Endothelial cell of umbilical vein (primary cell): Measurements from ENCODE around the gene RP2. TPM values are rescaled to one million over a fixed set of nuclear protein-coding genes. Genes with fewer than 3 reads are reported as not detected.

Experiments
- BruUV-seq: library from RNA; stranded (reverse); fragments of 400-500 nt; replicated peaks from 2 replicates; lab custom pipeline; 2021; lab: Mats Ljungman, UMichigan
- CTCF ChIA-PET: fragments of 300-600, 350-600 bp; sonication (Branson Sonifier 250); formaldehyde crosslinking; loops from one replicate; lab custom pipeline; 2021; ENCODE audit warnings: antibody characterized with exemption, inconsistent platforms; lab: Charles Lee
- POLR2A ChIA-PET: fragments of 300-600, 350-600 bp; sonication (Branson Sonifier 250); formaldehyde crosslinking; loops from one replicate; lab custom pipeline; 2021; ENCODE audit warnings: antibody characterized with exemption, inconsistent platforms; lab: Charles Lee
- DNase-seq: peaks from one replicate; pipeline ENCODE4 v3.0.0-alpha.2; 2011; ENCODE audit warnings: low read depth, low spot score
- FAIRE-seq: peaks from 2 replicates; lab custom pipeline; 2011; peaks lifted over from hg19 to GRCh38; lab: Jason Lieb, UNC
- H2AFZ ChIP-seq: 2 replicates; pipeline ENCODE4 v1.6.0; 2012; ENCODE audit warnings: low read depth, low read length, control low read depth, inconsistent platforms
- H3K27ac ChIP-seq: 2 replicates; pipeline ENCODE4 v1.5.1; 2011; ENCODE audit warnings: low read depth, mild to moderate bottlenecking, control low read depth, low read length, moderate library complexity; ENCODE audit not compliant: insufficient read depth
- H3K27me3 ChIP-seq, 2 experiments: 2 replicates each; pipeline versions ENCODE4 v1.6.0 to v1.6.1; 2011; ENCODE audit warnings: low read length in 2 of 2, mixed read lengths in 1 of 2; ENCODE audit not compliant: control insufficient read depth in 2 of 2, insufficient read depth in 2 of 2
- H3K36me3 ChIP-seq, 2 experiments: 2 replicates in 1 of 2; 3 replicates in 1 of 2; pipeline ENCODE4 v1.5.1; 2011; ENCODE audit warnings: low read length in 2 of 2, mild to moderate bottlenecking in 1 of 2, moderate library complexity in 1 of 2; ENCODE audit not compliant: control insufficient read depth in 2 of 2, insufficient read depth in 2 of 2; ENCODE audit errors: extremely low read depth in 1 of 2
- H3K4me1 ChIP-seq: 3 replicates; pipeline ENCODE4 v1.5.1; 2011; ENCODE audit warnings: mild to moderate bottlenecking, low read length; ENCODE audit not compliant: control insufficient read depth, insufficient read depth; ENCODE audit errors: extremely low read depth
- H3K4me2 ChIP-seq: 2 replicates; pipeline ENCODE4 v1.6.1; 2011; ENCODE audit warnings: low read length, control low read depth, mixed read lengths; ENCODE audit not compliant: insufficient read depth
- H3K4me3 ChIP-seq, 3 experiments: fragments of 200-600 bp in 1 of 3; sonication (generic), shearing (Covaris generic) in 1 of 3; replicated peaks in 1 of 3; 2 replicates each; pipeline ENCODE4 v1.5.1; 2011 to 2016; ENCODE audit warnings: control low read depth in 3 of 3, low read length in 3 of 3, mild to moderate bottlenecking in 2 of 3, inconsistent platforms in 1 of 3, low read depth in 1 of 3, moderate library complexity in 1 of 3; ENCODE audit not compliant: insufficient read depth in 1 of 3
- H3K79me2 ChIP-seq: 2 replicates; pipeline ENCODE4 v1.6.0; 2012; ENCODE audit warnings: low read length, inconsistent platforms; ENCODE audit not compliant: control insufficient read depth, insufficient read depth
- H3K9ac ChIP-seq: replicated peaks from 2 replicates; pipeline ENCODE3; 2011; ENCODE audit warnings: low read length, control low read depth; ENCODE audit not compliant: insufficient read depth; ENCODE audit errors: extremely low read depth
- H3K9me1 ChIP-seq: replicated peaks from 3 replicates; pipeline ENCODE4 v1.6.0; 2011; ENCODE audit warnings: mild to moderate bottlenecking, low read length; ENCODE audit not compliant: control insufficient read depth, insufficient read depth; ENCODE audit errors: extremely low read depth
- H3K9me3 ChIP-seq: replicated peaks from 2 replicates; pipeline ENCODE4 v1.5.1; 2012; ENCODE audit warnings: low read length, inconsistent platforms; ENCODE audit not compliant: control insufficient read depth, insufficient read depth
- H4K20me1 ChIP-seq: replicated peaks from 2 replicates; pipeline ENCODE3; 2011; ENCODE audit warnings: mild to moderate bottlenecking, low read length; ENCODE audit not compliant: control insufficient read depth, insufficient read depth; ENCODE audit errors: extremely low read depth
- EZH2 ChIP-seq: IDR thresholded peaks from 2 replicates; pipeline ENCODE4 v1.6.1; 2012; ENCODE audit warnings: borderline replicate concordance, low read depth, mild to moderate bottlenecking, moderate library complexity, low read length, inconsistent platforms; ENCODE audit not compliant: severe bottlenecking
- FOS ChIP-seq: IDR thresholded peaks from 2 replicates; pipeline ENCODE4 v1.6.1; 2011; ENCODE audit warnings: mild to moderate bottlenecking, low read length, moderate library complexity, borderline replicate concordance; ENCODE audit not compliant: insufficient read depth
- GATA2 ChIP-seq: IDR thresholded peaks from 2 replicates; pipeline ENCODE4 v1.7.0; 2011; ENCODE audit warnings: low read depth, mild to moderate bottlenecking, moderate library complexity, mixed read lengths, low read length; ENCODE audit not compliant: insufficient read length, insufficient read depth
- MYC ChIP-seq: IDR thresholded peaks from one replicate; pipeline ENCODE4 v1.6.1; 2011; ENCODE audit warnings: mild to moderate bottlenecking, low read depth, low read length
- POLR2A ChIP-seq: IDR thresholded peaks from 2 replicates; pipeline ENCODE4 v1.6.1; 2012; ENCODE audit warnings: low read depth, mild to moderate bottlenecking, control low read depth, low read length
- POLR2AphosphoS5 ChIP-seq: IDR thresholded peaks from 2 replicates; pipeline ENCODE4 v1.6.1; 2012; ENCODE audit warnings: low read depth, mild to moderate bottlenecking, control low read depth, low read length, moderate library complexity; ENCODE audit not compliant: insufficient read depth
- dilution Hi-C: fragments of 300-500 bp; cut with MboI; formaldehyde crosslinking; loops from one replicate; pipeline ENCODE4 v1.15.0; 2019; ENCODE audit warnings: low sequenced_read_pairs; ENCODE audit not compliant: extremely low pct_ligation_motif_present
- intact Hi-C: fragments of 100-400 bp; cut with micrococcal nuclease; formaldehyde crosslinking; loops from one replicate; pipeline ENCODE4 v1.10.0; 2022
- polyA plus RNA-seq, 4 experiments: library from polyadenylated mRNA; depleted of rRNA in 3 of 4; stranded (reverse) in 3 of 4; unstranded in 1 of 4; fragments of >200 nt; gene quantifications; 2 replicates each; pipeline versions ENCODE4 v1.2.1 to v1.2.3, GENCODE V29; 2011 to 2012; ENCODE audit warnings: missing spikeins in 1 of 4
- total RNA-seq: library from RNA; stranded (reverse); gene quantifications from 2 replicates; pipeline ENCODE4 v1.2.3, GENCODE V29; 2021
- TF ChIP-seq, protein P1 (sequence below), 2 donors: IDR thresholded peaks; 1 replicate in 1 of 2; 2 replicates in 1 of 2; pipeline ENCODE4 v1.5.1; 2011; ENCODE audit warnings: low read length in 2 of 2, mild to moderate bottlenecking in 2 of 2, moderate library complexity in 2 of 2, control low read depth in 1 of 2, inconsistent platforms in 1 of 2, low read depth in 1 of 2; ENCODE audit not compliant: insufficient read depth in 1 of 2; ENCODE audit errors: extremely low read depth in 1 of 2
- TF ChIP-seq, protein P2 (sequence below): IDR thresholded peaks from 2 replicates; pipeline ENCODE4 v1.6.1; 2011; ENCODE audit not compliant: insufficient read depth, insufficient read length

Gene RP2
- total and polyA plus RNA-seq, 2 donors (not counting 3 experiments of a cell fraction or from before 2014, with no cell fraction given), result 7.4 to 20.5 TPM

DNA sequence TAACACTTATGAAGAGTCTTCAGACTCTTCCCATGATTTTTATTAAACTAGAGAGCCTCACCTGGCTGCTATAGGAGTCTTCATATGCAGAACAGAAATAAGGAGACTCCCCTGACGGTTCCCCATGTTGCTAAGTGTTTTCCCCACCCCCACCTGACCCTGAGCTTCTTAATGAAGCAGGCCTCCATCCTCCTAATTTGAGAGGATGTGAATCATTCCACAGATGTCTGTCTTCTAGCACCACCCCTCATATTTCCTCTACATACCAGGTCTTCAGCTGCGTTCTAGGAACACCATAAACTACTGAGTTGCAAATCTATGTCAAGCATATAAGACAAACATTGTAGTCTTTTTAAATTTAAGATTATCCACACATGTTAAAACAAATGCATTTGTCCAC is 36.9 kb downstream of the RP2 start:
- dilution Hi-C loops, result no loop called here
- TF ChIP-seq, protein P1, sequence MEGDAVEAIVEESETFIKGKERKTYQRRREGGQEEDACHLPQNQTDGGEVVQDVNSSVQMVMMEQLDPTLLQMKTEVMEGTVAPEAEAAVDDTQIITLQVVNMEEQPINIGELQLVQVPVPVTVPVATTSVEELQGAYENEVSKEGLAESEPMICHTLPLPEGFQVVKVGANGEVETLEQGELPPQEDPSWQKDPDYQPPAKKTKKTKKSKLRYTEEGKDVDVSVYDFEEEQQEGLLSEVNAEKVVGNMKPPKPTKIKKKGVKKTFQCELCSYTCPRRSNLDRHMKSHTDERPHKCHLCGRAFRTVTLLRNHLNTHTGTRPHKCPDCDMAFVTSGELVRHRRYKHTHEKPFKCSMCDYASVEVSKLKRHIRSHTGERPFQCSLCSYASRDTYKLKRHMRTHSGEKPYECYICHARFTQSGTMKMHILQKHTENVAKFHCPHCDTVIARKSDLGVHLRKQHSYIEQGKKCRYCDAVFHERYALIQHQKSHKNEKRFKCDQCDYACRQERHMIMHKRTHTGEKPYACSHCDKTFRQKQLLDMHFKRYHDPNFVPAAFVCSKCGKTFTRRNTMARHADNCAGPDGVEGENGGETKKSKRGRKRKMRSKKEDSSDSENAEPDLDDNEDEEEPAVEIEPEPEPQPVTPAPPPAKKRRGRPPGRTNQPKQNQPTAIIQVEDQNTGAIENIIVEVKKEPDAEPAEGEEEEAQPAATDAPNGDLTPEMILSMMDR (IDR thresholded peaks at IDR 0.05; ENCODE audit: extremely low read depth in 1 of 2, insufficient read depth in 1 of 2, low read depth in 1 of 2, low read length in 2 of 2), result no peak
- TF ChIP-seq POLR2AphosphoS5 (peak; percentile 22), EZH2 (no peak), MYC (no peak), GATA2 (no peak), FOS (peak; percentile 42), POLR2A (no peak)
- TF ChIP-seq, protein P2, sequence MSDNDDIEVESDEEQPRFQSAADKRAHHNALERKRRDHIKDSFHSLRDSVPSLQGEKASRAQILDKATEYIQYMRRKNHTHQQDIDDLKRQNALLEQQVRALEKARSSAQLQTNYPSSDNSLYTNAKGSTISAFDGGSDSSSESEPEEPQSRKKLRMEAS, result no peak
- H3K36me3 ChIP-seq, result no peaks in the 10 kb centered on the region
- H3K27me3 ChIP-seq, result no peaks in the 10 kb centered on the region
- no peaks in the 10 kb centered on the region for H3K9me3 ChIP-seq
- H3K79me2 ChIP-seq, result peaks cover 2% of the 10 kb centered on the region
- intact Hi-C loops, result loop anchor here (1.0 to 5.0 kb wide), 2 partner anchors 8 to 36 kb away; partner anchors contain the start of gene RP2
- H3K27ac ChIP-seq, result peak overlapping the region; percentile 7
- no peaks in the 10 kb centered on the region for H4K20me1 ChIP-seq
- peak overlapping the region; percentile 36 for H3K4me2 ChIP-seq
- H3K9ac ChIP-seq, result no peak overlapping the region
- peak; percentile 63 for FAIRE-seq
- ChIA-PET CTCF (interaction anchor here (0.8 to 1.7 kb wide), 3 partner anchors 8 to 319 kb away, joined by 3 to 5 read pairs (median 4); no protein-coding TSS in a partner anchor), POLR2A (interaction anchor here (0.7 kb wide), 1 partner anchor 49 kb away, joined by 3 read pairs; no protein-coding TSS in a partner anchor)
- peak; percentile 39 for DNase-seq
- no peaks in the 10 kb centered on the region for H3K9me1 ChIP-seq
- H2AFZ ChIP-seq, result no peak overlapping the region
- peaks cover 10% of the 10 kb centered on the region for H3K4me1 ChIP-seq
- no TSS peak for BruUV-seq
- no peak overlapping the region for H3K4me3 ChIP-seq
